ENCODE measurements around the gene AFAP1.
A peak's percentile ranks its signal among the peaks of the same experiment; 100 is the strongest.

Gene AFAP1

DNA sequence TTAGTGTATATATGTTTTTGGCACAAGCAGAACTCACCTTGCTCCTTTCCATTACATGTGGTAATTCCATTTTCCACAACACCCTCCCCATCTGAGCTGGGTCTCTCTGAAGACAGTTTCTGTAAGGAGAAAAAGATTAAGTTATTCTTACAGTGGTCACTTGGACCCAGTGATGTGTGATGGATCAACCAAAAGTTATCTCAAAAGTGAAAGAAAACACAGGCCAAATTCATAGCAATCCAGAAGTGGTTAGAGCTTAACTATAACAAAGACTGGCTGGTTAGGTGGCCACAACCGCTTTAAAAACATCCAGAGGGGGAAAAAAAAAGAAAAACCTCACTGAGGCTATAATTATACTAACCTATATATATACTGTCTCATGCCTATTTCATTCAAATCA, 123.7 kb downstream of the AFAP1 start:
- no peak overlapping the region for H3K4me3 ChIP-seq (ENCODE audit: low read depth, low read length)
- peaks cover 4% of the 10 kb centered on the region for H3K4me1 ChIP-seq (ENCODE audit: control insufficient read depth, insufficient read depth, low read length)
- no peak overlapping the region for H3K9ac ChIP-seq (ENCODE audit: low read depth, low read length)
- H3K9me3 ChIP-seq (ENCODE audit: control insufficient read depth, insufficient read depth, low read length): no peaks in the 10 kb centered on the region
- H3K27me3 ChIP-seq (ENCODE audit: control insufficient read depth, insufficient read depth, low read length): no peaks in the 10 kb centered on the region
- H3K36me3 ChIP-seq (ENCODE audit: control insufficient read depth, insufficient read depth, low read length): peaks cover 5% of the 10 kb centered on the region

DNA sequence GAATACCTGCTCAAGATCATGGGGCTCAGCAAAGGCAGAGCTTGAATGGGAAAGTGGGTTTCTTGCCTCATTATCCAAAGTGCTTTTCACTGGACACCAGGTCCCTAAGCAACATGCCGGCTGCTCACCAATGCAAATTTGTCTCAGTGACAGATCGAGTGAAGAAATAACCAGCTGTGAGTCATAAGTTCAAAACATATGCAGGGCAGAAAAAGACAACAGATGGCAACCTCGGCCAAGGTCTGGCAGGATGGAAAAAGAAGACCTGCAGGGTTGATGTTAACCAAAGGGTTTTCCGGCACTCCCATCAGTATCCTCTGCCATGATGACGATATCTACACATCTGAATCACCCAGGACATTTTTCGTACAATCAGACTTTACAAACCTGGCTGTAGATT, 124.1 kb downstream of the AFAP1 start:
- Histone ChIP-seq H3K36me3 (ENCODE audit: control insufficient read depth, insufficient read depth, low read length) (peaks cover 9% of the 10 kb centered on the region), H3K27me3 (ENCODE audit: control insufficient read depth, insufficient read depth, low read length) (no peaks in the 10 kb centered on the region), H3K9me3 (ENCODE audit: control insufficient read depth, insufficient read depth, low read length) (no peaks in the 10 kb centered on the region), H3K4me1 (ENCODE audit: control insufficient read depth, insufficient read depth, low read length) (peaks cover 4% of the 10 kb centered on the region), H3K4me3 (ENCODE audit: low read depth, low read length) (no peak overlapping the region), H3K9ac (ENCODE audit: low read depth, low read length) (no peak overlapping the region)

DNA sequence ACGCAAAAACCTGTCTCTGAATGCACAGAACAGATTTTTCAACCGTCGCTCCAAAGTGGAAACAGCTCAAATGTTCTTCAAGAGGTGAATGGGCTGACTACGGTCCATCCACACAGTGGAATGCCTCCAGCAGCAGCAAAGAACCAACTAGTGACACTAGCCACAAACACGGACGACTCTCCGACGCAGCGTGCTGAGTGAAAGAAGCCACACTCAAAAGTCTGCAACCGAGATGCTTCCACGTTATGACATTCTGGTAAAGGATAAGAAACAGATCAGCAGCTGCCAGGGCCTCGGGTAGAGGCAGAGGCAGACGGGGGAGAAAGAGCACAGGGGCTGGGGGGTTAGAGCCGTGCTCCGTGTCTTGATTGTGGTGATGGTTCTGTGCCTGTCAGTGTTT, 125.2 kb downstream of the AFAP1 start:
- H3K27me3 ChIP-seq (ENCODE audit: control insufficient read depth, insufficient read depth, low read length): no peaks in the 10 kb centered on the region
- H3K4me3 ChIP-seq (ENCODE audit: low read depth, low read length): no peak overlapping the region
- peaks cover 10% of the 10 kb centered on the region for H3K36me3 ChIP-seq (ENCODE audit: control insufficient read depth, insufficient read depth, low read length)
- H3K9ac ChIP-seq (ENCODE audit: low read depth, low read length): no peak overlapping the region
- no peaks in the 10 kb centered on the region for H3K9me3 ChIP-seq (ENCODE audit: control insufficient read depth, insufficient read depth, low read length)
- H3K4me1 ChIP-seq (ENCODE audit: control insufficient read depth, insufficient read depth, low read length): peaks cover 4% of the 10 kb centered on the region

DNA sequence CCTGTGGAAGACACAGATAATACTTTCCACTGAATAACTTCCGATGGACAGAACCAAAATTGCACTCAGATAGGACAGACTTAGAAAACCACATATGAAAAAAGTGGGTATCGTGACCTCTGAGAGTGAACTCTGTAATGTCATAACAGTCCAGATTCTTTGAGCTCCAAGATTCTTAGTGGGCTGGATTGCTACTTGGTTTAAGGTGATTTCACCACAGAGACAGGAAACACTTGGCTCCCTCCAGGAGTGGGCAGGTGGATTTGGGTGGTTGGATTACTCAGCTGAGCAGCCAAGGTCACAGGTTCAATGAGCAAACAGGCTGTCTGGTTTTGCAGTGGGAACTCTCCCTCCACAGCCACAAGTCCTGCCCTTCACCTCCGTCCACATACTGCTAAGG, 126.0 kb downstream of the AFAP1 start:
- Histone ChIP-seq H3K36me3 (ENCODE audit: control insufficient read depth, insufficient read depth, low read length) (peaks cover 10% of the 10 kb centered on the region), H3K9me3 (ENCODE audit: control insufficient read depth, insufficient read depth, low read length) (no peaks in the 10 kb centered on the region), H3K9ac (ENCODE audit: low read depth, low read length) (no peak overlapping the region), H3K4me1 (ENCODE audit: control insufficient read depth, insufficient read depth, low read length) (peaks cover 4% of the 10 kb centered on the region), H3K4me3 (ENCODE audit: low read depth, low read length) (no peak overlapping the region), H3K27me3 (ENCODE audit: control insufficient read depth, insufficient read depth, low read length) (no peaks in the 10 kb centered on the region)

DNA sequence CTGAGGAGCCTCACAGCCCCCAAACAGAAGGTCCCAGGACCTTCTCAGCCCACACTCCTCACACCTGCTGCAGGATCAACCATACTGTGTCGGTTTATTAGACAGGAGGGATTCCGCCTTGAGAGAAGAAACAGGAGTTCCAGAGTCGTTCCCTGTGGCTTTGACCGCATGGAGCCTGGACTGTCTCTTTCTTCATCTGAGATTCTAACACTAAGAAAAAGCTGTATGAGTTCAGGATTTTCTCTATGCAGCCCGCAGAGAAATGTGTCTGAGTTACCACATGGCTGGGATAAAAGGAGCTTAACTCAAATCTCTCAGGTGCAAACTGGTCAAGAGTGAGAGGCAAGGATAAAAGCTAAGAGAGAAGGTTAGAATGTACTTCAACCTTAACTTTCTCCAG, 126.7 kb downstream of the AFAP1 start:
- peaks cover 13% of the 10 kb centered on the region for H3K36me3 ChIP-seq (ENCODE audit: control insufficient read depth, insufficient read depth, low read length)
- no peaks in the 10 kb centered on the region for H3K27me3 ChIP-seq (ENCODE audit: control insufficient read depth, insufficient read depth, low read length)
- H3K4me1 ChIP-seq (ENCODE audit: control insufficient read depth, insufficient read depth, low read length): peaks cover 4% of the 10 kb centered on the region
- H3K9ac ChIP-seq (ENCODE audit: low read depth, low read length): no peak overlapping the region
- H3K4me3 ChIP-seq (ENCODE audit: low read depth, low read length): no peak overlapping the region
- no peaks in the 10 kb centered on the region for H3K9me3 ChIP-seq (ENCODE audit: control insufficient read depth, insufficient read depth, low read length)

DNA sequence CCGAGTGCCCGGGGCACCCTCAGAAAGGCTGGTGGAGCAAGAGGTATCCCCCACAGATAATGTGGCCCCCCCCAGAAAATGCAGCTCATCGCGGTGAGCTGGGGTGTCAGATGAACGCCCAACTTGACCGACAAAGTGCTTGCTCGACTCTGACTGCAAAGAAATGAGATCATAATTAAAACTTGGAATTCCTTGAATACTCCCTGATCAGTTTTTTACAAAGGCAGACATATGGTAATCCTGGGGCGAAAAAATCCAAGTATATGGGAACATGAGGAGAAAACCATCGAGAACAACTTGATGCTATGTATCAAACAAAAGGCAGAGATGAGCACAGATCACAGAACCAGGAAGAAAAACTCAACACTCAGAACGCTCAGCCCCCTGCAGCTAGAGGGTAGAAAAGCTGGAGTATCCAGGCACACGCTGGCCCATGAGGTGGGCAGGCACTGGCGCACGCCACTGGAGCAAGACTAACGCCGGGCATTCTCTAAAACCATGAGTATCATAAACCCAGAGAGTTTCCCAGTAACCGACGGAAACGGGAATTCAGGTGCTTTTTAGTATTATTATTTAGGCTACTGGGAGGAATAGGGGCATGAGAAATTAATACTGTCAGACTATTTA, 127.3 kb downstream of the AFAP1 start:
- Histone ChIP-seq H3K27me3 (ENCODE audit: control insufficient read depth, insufficient read depth, low read length) (no peaks in the 10 kb centered on the region), H3K36me3 (ENCODE audit: control insufficient read depth, insufficient read depth, low read length) (peaks cover 13% of the 10 kb centered on the region), H3K4me3 (ENCODE audit: low read depth, low read length) (no peak overlapping the region), H3K9ac (ENCODE audit: low read depth, low read length) (no peak overlapping the region), H3K4me1 (ENCODE audit: control insufficient read depth, insufficient read depth, low read length) (peaks cover 7% of the 10 kb centered on the region), H3K9me3 (ENCODE audit: control insufficient read depth, insufficient read depth, low read length) (no peaks in the 10 kb centered on the region)

DNA sequence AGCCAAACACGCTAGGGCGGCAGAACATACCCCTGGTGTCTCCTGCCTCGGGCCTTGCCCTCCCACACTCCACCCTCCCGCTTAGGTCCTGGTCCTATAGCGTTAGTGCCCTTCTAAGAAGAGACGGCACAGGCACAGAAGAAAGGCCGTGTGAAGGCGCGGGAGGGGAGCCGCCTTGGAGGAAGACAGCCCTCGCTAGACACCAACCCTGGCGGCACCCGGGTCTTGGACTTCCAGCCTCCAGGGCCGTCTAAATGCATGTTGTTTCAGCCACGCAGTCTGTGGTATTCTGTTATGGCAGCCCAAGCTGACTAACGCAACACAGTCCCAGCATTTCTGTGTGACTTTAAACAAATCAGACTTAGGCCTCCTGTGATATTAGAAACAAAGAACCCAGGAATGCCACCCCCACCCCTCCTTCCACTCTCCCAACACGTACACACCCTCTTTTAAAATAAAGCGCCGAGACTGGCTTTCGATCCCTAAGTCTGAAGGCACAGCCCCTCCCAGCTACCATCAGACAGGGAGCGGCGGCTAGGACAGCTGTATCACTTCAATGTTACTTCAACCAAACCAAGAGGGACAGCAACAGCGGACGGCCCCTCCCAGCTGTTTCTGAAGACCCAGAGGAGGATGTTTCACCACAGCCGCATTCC, 128.0 kb downstream of the AFAP1 start:
- H3K27me3 ChIP-seq (ENCODE audit: control insufficient read depth, insufficient read depth, low read length): no peaks in the 10 kb centered on the region
- H3K4me1 ChIP-seq (ENCODE audit: control insufficient read depth, insufficient read depth, low read length): peaks cover 11% of the 10 kb centered on the region
- no peaks in the 10 kb centered on the region for H3K9me3 ChIP-seq (ENCODE audit: control insufficient read depth, insufficient read depth, low read length)
- peaks cover 13% of the 10 kb centered on the region for H3K36me3 ChIP-seq (ENCODE audit: control insufficient read depth, insufficient read depth, low read length)
- no peak overlapping the region for H3K4me3 ChIP-seq (ENCODE audit: low read depth, low read length)
- H3K9ac ChIP-seq (ENCODE audit: low read depth, low read length): no peak overlapping the region

DNA sequence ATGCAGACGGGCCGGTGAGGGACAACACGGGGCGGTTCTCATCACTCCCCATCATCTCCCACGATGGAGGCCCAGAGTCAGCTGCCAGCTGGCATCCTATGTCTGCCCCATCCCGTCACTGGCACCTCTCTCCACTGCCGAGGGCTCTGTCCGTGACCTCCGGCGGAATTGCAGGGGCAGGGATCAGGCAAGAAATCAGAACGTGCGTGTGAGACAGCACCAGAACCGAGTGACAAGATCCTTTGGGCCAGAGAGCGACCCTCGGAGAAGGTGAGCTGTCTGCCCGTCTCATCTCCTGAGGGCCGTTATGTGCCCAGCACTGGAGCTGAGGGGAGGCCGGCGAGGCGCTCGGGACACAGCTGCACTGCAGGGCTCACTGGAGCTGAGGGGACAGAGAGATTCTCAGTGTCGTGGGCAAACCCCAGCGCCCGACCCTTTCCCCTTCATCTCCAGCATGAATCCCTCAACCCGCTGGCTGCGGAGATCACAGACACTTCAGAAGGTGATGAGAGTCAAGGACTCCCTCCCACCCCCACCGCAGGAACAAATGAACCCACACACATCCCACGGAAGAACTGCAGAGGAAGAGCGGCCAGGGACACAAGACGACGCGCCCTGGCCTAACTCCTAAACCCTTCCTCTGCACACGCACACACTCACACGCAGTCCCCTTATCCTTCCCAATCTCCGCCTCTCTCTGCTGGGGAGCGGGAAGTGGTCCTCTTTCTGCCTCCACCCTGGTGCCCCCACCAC, 128.7 kb downstream of the AFAP1 start:
- H3K27me3 ChIP-seq (ENCODE audit: control insufficient read depth, insufficient read depth, low read length): no peaks in the 10 kb centered on the region
- H3K36me3 ChIP-seq (ENCODE audit: control insufficient read depth, insufficient read depth, low read length): peaks cover 13% of the 10 kb centered on the region
- peaks cover 13% of the 10 kb centered on the region for H3K4me1 ChIP-seq (ENCODE audit: control insufficient read depth, insufficient read depth, low read length)
- no peak overlapping the region for H3K9ac ChIP-seq (ENCODE audit: low read depth, low read length)
- no peak overlapping the region for H3K4me3 ChIP-seq (ENCODE audit: low read depth, low read length)
- H3K9me3 ChIP-seq (ENCODE audit: control insufficient read depth, insufficient read depth, low read length): no peaks in the 10 kb centered on the region

DNA sequence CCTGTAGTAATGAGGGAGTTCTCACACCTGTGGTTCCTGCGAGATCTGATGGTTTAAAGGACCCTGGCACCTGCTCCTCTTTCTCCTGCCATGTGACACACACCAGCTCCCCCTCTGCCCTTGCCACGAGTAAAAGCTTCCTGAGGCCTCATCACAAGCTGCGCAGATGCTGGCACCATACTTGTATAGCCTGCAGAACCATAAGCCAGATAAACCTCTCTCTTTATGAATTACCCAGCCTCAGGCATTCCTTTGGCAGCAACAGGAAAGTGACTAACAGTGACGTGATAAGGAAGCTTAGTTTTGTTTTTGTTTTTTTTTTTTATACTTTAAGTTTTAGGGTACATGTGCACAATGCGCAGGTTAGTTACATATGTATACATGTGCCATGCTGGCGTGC, 130.9 kb downstream of the AFAP1 start:
- Histone ChIP-seq H3K4me3 (ENCODE audit: low read depth, low read length) (no peak overlapping the region), H3K9ac (ENCODE audit: low read depth, low read length) (no peak overlapping the region), H3K9me3 (ENCODE audit: control insufficient read depth, insufficient read depth, low read length) (no peaks in the 10 kb centered on the region), H3K27me3 (ENCODE audit: control insufficient read depth, insufficient read depth, low read length) (no peaks in the 10 kb centered on the region), H3K4me1 (ENCODE audit: control insufficient read depth, insufficient read depth, low read length) (peaks cover 19% of the 10 kb centered on the region), H3K36me3 (ENCODE audit: control insufficient read depth, insufficient read depth, low read length) (peaks cover 9% of the 10 kb centered on the region)

DNA sequence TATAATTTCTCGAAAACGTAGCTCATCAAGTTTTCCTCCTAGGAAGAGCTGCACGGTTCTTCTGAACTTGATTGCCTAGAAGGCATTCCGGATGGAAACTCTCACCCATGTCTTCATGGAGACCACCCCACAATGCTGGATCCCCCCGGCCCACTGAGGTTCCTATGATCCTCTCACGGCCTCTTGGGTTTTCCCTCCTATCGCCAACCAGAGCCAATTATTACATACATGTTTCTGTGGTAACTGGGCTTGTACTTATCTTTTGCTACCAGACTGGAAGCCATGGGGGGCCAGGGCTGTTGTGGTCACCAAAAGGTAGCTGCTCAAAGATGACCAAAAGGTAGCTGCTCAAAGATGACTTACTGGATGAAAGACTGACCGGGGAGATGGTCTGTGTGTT, 131.5 kb downstream of the AFAP1 start:
- no peak overlapping the region for H3K4me3 ChIP-seq (ENCODE audit: low read depth, low read length)
- H3K27me3 ChIP-seq (ENCODE audit: control insufficient read depth, insufficient read depth, low read length): no peaks in the 10 kb centered on the region
- H3K36me3 ChIP-seq (ENCODE audit: control insufficient read depth, insufficient read depth, low read length): peaks cover 9% of the 10 kb centered on the region
- peaks cover 19% of the 10 kb centered on the region for H3K4me1 ChIP-seq (ENCODE audit: control insufficient read depth, insufficient read depth, low read length)
- no peak overlapping the region for H3K9ac ChIP-seq (ENCODE audit: low read depth, low read length)
- H3K9me3 ChIP-seq (ENCODE audit: control insufficient read depth, insufficient read depth, low read length): no peaks in the 10 kb centered on the region

DNA sequence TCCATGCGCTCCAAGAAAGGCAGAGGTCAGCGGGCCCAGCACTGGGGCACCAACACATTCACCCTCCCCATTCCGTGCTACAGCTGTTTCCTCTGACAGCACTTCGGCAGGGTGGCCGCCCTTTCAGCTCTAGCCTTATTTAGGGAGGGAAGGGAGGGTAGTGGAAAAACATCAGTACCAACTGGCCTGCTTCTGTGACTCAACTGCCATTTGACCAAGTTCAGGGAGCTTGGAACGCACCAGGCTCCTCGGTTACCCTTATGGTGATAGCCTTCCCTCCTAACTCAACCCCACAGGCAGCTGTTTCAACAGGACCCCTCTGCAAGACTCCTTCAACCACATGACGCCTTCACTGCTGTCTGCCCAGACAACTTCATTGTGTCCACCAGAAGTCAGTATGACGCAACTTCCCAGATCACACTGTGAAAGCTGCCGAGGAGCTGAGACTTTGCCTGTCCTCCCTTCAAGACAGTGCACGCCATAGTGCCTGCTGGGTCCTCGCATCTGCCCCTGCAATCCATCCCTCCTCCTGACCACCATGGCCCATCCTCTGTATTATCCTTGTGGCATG, 132.2 kb downstream of the AFAP1 start:
- Histone ChIP-seq H3K9ac (ENCODE audit: low read depth, low read length) (peak overlapping the region; percentile 9), H3K27me3 (ENCODE audit: control insufficient read depth, insufficient read depth, low read length) (no peaks in the 10 kb centered on the region), H3K36me3 (ENCODE audit: control insufficient read depth, insufficient read depth, low read length) (peaks cover 9% of the 10 kb centered on the region), H3K9me3 (ENCODE audit: control insufficient read depth, insufficient read depth, low read length) (no peaks in the 10 kb centered on the region), H3K4me3 (ENCODE audit: low read depth, low read length) (no peak overlapping the region), H3K4me1 (ENCODE audit: control insufficient read depth, insufficient read depth, low read length) (peaks cover 19% of the 10 kb centered on the region)
